A549 (cell line): ENCODE data around the gene AAGAB. TPM values are rescaled to one million over a fixed set of nuclear protein-coding genes. Genes with fewer than 3 reads are reported as not detected.

ENCODE experiments used
- ATAC-seq, 2 experiments: fragments of 200-7000 bp in 1 of 2; fragments of >200 bp in 1 of 2; cut with Nextera tagmentation in 1 of 2; cut with Tn5 transposase in 1 of 2; 3 replicates each; pipeline versions ENCODE4 v1.8.0 to v1.9.1; 2018 to 2020; ENCODE audit warnings: mild to moderate bottlenecking in 1 of 2, moderate library complexity in 1 of 2
- CTCF ChIA-PET: fragments of 300-600 bp; sonication (Branson Sonifier 250); formaldehyde crosslinking; extraction: SDS; loops from one replicate; lab custom pipeline; 2021; ENCODE audit warnings: antibody characterized with exemption, inconsistent platforms; lab: Yijun Ruan, JAX
- POLR2A ChIA-PET: fragments of 350-600 bp; formaldehyde crosslinking; extraction: SDS; loops from one replicate; lab custom pipeline; 2021; ENCODE audit warnings: antibody characterized with exemption, inconsistent platforms; lab: Yijun Ruan, JAX
- DNase-seq, 2 experiments: peaks; one replicate each; pipeline versions ENCODE4 v3.0.0 to v3.0.0-alpha.2; 2011 to 2016; ENCODE audit warnings: low read depth in 1 of 2, low spot score in 1 of 2
- FAIRE-seq: peaks from 2 replicates; lab custom pipeline; 2011; peaks lifted over from hg19 to GRCh38; lab: Jason Lieb, UNC
- H3K27ac ChIP-seq, 2 experiments: fragments of >200 bp; sonication (Bioruptor Twin); formaldehyde crosslinking; 3 replicates each; pipeline ENCODE4 v1.5.1; 2016 to 2017
- H3K4me1 ChIP-seq: fragments of >200 bp; sonication (Bioruptor Twin); formaldehyde crosslinking; 3 replicates; pipeline ENCODE4 v1.6.1; 2016
- H3K4me2 ChIP-seq: fragments of >200 bp; sonication (Bioruptor Twin); formaldehyde crosslinking; 3 replicates; pipeline ENCODE4 v1.6.1; 2016
- H3K4me3 ChIP-seq: fragments of >200 bp; sonication (Bioruptor Twin); formaldehyde crosslinking; 3 replicates; pipeline ENCODE4 v1.5.1; 2016
- H3K9me3 ChIP-seq: fragments of >200 bp; sonication (Bioruptor Twin); formaldehyde crosslinking; 3 replicates; pipeline ENCODE4 v1.6.1; 2016
- CBX8 ChIP-seq: fragments of 200-600 bp; sonication (generic); IDR thresholded peaks from 2 replicates; pipeline ENCODE4 v1.6.1; 2016
- CEBPB ChIP-seq, 2 experiments: fragments of >200 bp in 1 of 2; sonication (Bioruptor Twin) in 1 of 2; formaldehyde crosslinking in 1 of 2; IDR thresholded peaks; 2 replicates each; pipeline ENCODE4 v1.6.1; 2012 to 2016
- EHF ChIP-seq: fragments of 250-450 bp; sonication (Bioruptor Pico); IDR thresholded peaks from 2 replicates; pipeline ENCODE4 v1.5.0; 2020; ENCODE audit warnings: mild to moderate bottlenecking
- EHMT2 ChIP-seq: fragments of 200-600 bp; sonication (generic); IDR thresholded peaks from 2 replicates; pipeline ENCODE4 v1.6.1; 2016; ENCODE audit warnings: antibody characterized with exemption, low read depth, mild to moderate bottlenecking, moderate library complexity
- FOSL2 ChIP-seq, 2 experiments: fragments of 450-650 bp in 1 of 2; fragments of >200 bp in 1 of 2; sonication (Bioruptor Twin) in 1 of 2; formaldehyde crosslinking; IDR thresholded peaks; 2 replicates each; pipeline versions ENCODE4 v1.5.0 to v1.6.1; 2016 to 2020; ENCODE audit warnings: mild to moderate bottlenecking in 1 of 2, moderate library complexity in 1 of 2
- GATA3 ChIP-seq: IDR thresholded peaks from 2 replicates; pipeline ENCODE4 v1.6.1; 2012; ENCODE audit warnings: borderline replicate concordance
- HDAC2 ChIP-seq: fragments of 200-600 bp; sonication (generic); IDR thresholded peaks from 2 replicates; pipeline ENCODE4 v1.6.1; 2016
- HOXA7 ChIP-seq: fragments of 250-450 bp; sonication (Bioruptor Pico); IDR thresholded peaks from 2 replicates; pipeline ENCODE4 v1.5.0; 2020; ENCODE audit warnings: mild to moderate bottlenecking, moderate library complexity
- KDM5A ChIP-seq: fragments of 200-600 bp; sonication (generic); IDR thresholded peaks from 2 replicates; pipeline ENCODE4 v1.6.1; 2016; ENCODE audit warnings: antibody characterized with exemption, mild to moderate bottlenecking
- MAX ChIP-seq: IDR thresholded peaks from 2 replicates; pipeline ENCODE4 v1.6.1; 2012
- MYC ChIP-seq: IDR thresholded peaks from 2 replicates; pipeline ENCODE4 v1.6.1; 2012; ENCODE audit warnings: mild to moderate bottlenecking, inconsistent platforms, low read length, improper control_type of control experiment, borderline replicate concordance
- NPAS2 ChIP-seq: fragments of 250-450 bp; sonication (Bioruptor Pico); IDR thresholded peaks from 2 replicates; pipeline ENCODE4 v1.8.0; 2022; ENCODE audit warnings: mild to moderate bottlenecking, moderate library complexity, borderline replicate concordance
- RFX5 ChIP-seq: fragments of 450-650 bp; IDR thresholded peaks from 2 replicates; pipeline ENCODE4 v1.7.1; 2014; ENCODE audit warnings: antibody characterized with exemption, mild to moderate bottlenecking, moderate library complexity
- ZNF302 ChIP-seq: fragments of 250-450 bp; sonication (Bioruptor Pico); IDR thresholded peaks from 2 replicates; pipeline ENCODE4 v1.9.0; 2021; ENCODE audit warnings: inconsistent platforms, mild to moderate bottlenecking, moderate library complexity
- WGBS: methylation state at CpG from one replicate; pipeline ENCODE4 v1.1.6; 2017; ENCODE audit errors: missing lambda C conversion rate; 5-methylcytosine and 5-hydroxymethylcytosine counted together
- polyA plus RNA-seq, 4 experiments: library from polyadenylated mRNA; depleted of rRNA in 3 of 4; stranded (reverse); fragments of >200 nt; fragmentation: RNase III in 1 of 4; extraction: RNeasy Plus Mini Kit Qiagen cat#74134 plus additional on column Dnase treatment in 1 of 4; gene quantifications; 2 replicates in 3 of 4; 3 replicates in 1 of 4; pipeline ENCODE4 v1.2.3, GENCODE V29; 2011 to 2017
- TF ChIP-seq, protein P1 (sequence below): fragments of 150-350 bp; IDR thresholded peaks from 2 replicates; pipeline ENCODE4 v1.6.1; 2014; ENCODE audit warnings: low read depth, mild to moderate bottlenecking, low read length

AAGAB gene
- polyA plus RNA-seq, 2 of the 4 experiments (the other 2 are of a cell fraction): 68.9 to 107 TPM

GRCh38 chr15:67179411-67179995 is 75.0 kb downstream of the AAGAB start:
- Histone ChIP-seq H3K4me2 (no peak overlapping the region), H3K4me1 (peaks cover 75% of the 10 kb centered on the region)
- ATAC-seq: no peak
- no peak for TF ChIP-seq EHMT2
- no peak for TF ChIP-seq KDM5A
- TF ChIP-seq, protein P1, sequence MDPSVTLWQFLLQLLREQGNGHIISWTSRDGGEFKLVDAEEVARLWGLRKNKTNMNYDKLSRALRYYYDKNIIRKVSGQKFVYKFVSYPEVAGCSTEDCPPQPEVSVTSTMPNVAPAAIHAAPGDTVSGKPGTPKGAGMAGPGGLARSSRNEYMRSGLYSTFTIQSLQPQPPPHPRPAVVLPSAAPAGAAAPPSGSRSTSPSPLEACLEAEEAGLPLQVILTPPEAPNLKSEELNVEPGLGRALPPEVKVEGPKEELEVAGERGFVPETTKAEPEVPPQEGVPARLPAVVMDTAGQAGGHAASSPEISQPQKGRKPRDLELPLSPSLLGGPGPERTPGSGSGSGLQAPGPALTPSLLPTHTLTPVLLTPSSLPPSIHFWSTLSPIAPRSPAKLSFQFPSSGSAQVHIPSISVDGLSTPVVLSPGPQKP: no peak
- TF ChIP-seq MYC: no peak
- no peak for TF ChIP-seq HDAC2
- no peak for TF ChIP-seq ZNF302 (CRISPR knock-in tag)
- no peak for TF ChIP-seq NPAS2
- TF ChIP-seq CBX8: no peak
- TF ChIP-seq RFX5: no peak
- no peak for TF ChIP-seq HOXA7
- TF ChIP-seq, all 56 proteins: peak for 0
- Histone ChIP-seq H3K9me3 (no peaks in the 10 kb centered on the region), H3K27ac (peak overlapping the region; percentile 13 to 84; a peak in 4 of 6 replicates), H3K4me3 (no peak overlapping the region)
- DNase-seq (no peak), FAIRE-seq (no peak)
- ChIA-PET CTCF (interaction anchor here (0.9 to 3.3 kb wide), 5 partner anchors 18 to 233 kb away, joined by 3 to 14 read pairs (median 4); no protein-coding TSS in a partner anchor), POLR2A (interaction anchor here (1.2 to 2.2 kb wide), 2 partner anchors 74 to 114 kb away, joined by 4 to 6 read pairs; partner anchors contain the start of gene SMAD3)
- WGBS: 87% methylated on average over 9 of the region's 9 CpGs

GRCh38 chr15:67178569-67179210 is 75.8 kb downstream of the AAGAB start:
- Histone ChIP-seq H3K27ac (peak overlapping the region; percentile 13 to 84; a peak in 4 of 6 replicates), H3K9me3 (no peaks in the 10 kb centered on the region), H3K4me2 (0 out of 3 replicates have a peak overlapping the region, but pooled peaks have one; percentile 4), H3K4me3 (no peak overlapping the region), H3K4me1 (peaks cover 79% of the 10 kb centered on the region)
- ChIA-PET CTCF (interaction anchor here (0.9 to 3.3 kb wide), 14 partner anchors 11 to 232 kb away, joined by 3 to 15 read pairs (median 4); no protein-coding TSS in a partner anchor), POLR2A (interaction anchor here (1.0 to 2.2 kb wide), 5 partner anchors 36 to 113 kb away, joined by 3 to 6 read pairs (median 4); partner anchors contain the start of gene SMAD3)
- FAIRE-seq: peak; percentile 54
- peak in 1 of 2 experiments; percentile 69 for DNase-seq
- TF ChIP-seq MAX (peak; percentile 41; the same call in 1 of the 2 replicates), MYC (no peak), FOSL2 (IDR thresholded peaks at IDR 0.05) (no peak), FOSL2 (CRISPR knock-in tag; IDR thresholded peaks at IDR 0.05) (peak; percentile 37), GATA3 (peak; percentile 60; the same call in 1 of the 2 replicates)
- WGBS: 76% methylated on average over 11 of the region's 11 CpGs
- ATAC-seq: peak; percentile 20 to 43; a peak in 4 of 6 replicates

DNA sequence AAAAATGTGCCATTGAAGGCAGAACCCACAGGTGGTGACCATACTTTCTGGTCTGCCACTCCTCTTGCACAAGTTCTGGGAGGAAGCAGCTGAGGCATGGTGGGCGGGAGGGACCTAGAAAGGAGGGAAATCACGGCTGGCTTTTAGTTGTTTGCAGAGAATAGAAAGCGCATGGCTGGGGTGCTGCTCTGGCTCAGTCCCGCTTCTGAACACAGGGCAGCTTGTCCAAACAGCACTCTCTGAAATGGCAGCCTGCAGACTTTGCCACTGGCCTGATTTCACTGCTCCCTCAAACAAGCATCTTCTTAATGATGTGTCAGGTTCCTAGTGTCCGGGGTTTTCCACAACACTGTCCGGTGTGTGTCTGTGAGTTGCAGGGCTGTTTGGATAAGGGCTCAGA is 76.7 kb downstream of the AAGAB start:
- WGBS: 83% methylated on average over 6 of the region's 6 CpGs
- POLR2A ChIA-PET: interaction anchor here (0.6 to 2.2 kb wide), 5 partner anchors 23 to 419 kb away, joined by 3 to 6 read pairs (median 3); partner anchors contain the start of gene SMAD3
- Histone ChIP-seq H3K27ac (peak overlapping the region; percentile 7 to 84; a peak in 5 of 6 replicates), H3K4me3 (no peak overlapping the region), H3K4me1 (peaks cover 82% of the 10 kb centered on the region)
- FAIRE-seq: no peak
- TF ChIP-seq EHF (CRISPR knock-in tag) (no peak), CEBPB (IDR thresholded peaks at IDR 0.05) (peak in 1 of 2 experiments; percentile 39; a peak in 2 of 4 replicates), MAX (peak; percentile 26; the same call in 1 of the 2 replicates)
- TF ChIP-seq, all 56 proteins: peak for 2
- H3K9me3 ChIP-seq: no peaks in the 10 kb centered on the region
- no peak overlapping the region for H3K4me2 ChIP-seq
- ATAC-seq (peak in 1 of 2 experiments; percentile 1; a peak in 1 of 6 replicates), DNase-seq (no peak)
- CTCF ChIA-PET: interaction anchor here (0.7 to 3.3 kb wide), 12 partner anchors 12 to 231 kb away, joined by 3 to 15 read pairs (median 4); no protein-coding TSS in a partner anchor
